NCI-H82 (cell line): ENCODE data around the gene RBM46.

ENCODE experiments used
- DNase-seq: peaks from one replicate; lab custom pipeline; 2025; lab: John Stamatoyannopoulos, UW

RBM46 gene

DNA sequence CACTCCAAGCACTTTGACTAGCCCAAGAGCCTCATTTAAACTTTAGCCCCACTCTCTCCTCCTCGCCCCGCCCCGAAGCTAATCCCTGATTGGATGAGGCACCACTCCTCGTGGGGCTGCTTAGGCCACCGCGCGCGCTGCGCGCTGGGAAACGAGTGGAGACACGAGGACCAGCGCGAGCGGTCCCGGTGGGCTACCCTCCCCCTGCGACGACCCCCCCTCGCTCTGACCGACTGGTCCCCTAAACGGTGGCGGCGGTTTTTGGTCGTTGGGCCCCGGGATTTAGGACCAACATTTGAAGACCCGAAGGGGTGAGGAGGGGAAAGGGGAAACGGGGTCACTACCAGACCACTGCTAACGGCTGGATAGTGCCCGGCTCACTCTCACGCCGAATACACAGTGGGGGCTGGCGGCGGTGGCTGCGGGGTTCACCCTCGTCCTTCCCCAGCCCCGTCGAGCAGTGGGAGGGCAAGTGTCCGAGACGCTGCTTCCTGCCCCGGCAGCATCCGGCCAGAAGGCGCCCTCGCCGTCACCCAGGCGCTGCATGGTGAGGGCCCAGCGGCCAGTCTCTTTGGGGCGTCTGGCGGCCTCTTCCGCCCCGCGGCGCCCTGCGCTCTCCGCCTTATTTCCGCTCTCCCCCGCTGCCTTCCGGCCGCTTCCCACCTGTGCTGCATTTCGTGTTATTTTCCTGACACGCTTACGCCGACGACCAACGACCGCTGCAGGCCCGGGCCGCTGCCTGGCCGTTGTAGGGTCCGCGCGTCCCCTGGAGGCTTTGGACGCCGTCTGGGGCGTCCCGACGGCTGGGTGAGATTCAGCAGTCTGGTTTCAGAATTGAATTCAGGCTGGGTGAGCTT is at the start of gene RBM46:
Gene RBM46, plus strand, starts transcription at position 147 of the 857 bp plus-strand sequence. CDS start 15,481 bp downstream, outside the sequence.
- no peak for DNase-seq

DNA sequence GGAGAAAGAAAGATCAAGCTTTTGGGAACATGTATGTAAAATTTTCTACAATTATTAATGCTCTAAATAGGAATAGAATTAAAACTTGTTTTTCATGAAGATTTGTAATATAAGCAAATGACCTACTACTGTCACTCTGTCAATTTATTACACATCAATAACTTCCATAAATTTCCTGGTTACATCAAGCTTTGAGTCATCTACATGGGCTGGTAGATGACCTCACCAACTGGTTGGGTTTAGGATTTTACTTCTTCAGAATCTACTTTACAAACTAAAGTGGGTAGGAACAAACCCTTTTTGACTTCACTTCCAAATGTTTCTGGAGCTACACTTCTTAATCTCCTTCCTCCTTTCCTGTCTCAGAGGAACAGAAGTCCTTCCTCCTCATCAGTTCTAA is 49.3 kb upstream of the RBM46 start:
- DNase-seq: no peak

- no peak for DNase-seq
These were observed 48.4 kb upstream of the RBM46 start for GRCh38 chr4:154732669-154733068.

DNA sequence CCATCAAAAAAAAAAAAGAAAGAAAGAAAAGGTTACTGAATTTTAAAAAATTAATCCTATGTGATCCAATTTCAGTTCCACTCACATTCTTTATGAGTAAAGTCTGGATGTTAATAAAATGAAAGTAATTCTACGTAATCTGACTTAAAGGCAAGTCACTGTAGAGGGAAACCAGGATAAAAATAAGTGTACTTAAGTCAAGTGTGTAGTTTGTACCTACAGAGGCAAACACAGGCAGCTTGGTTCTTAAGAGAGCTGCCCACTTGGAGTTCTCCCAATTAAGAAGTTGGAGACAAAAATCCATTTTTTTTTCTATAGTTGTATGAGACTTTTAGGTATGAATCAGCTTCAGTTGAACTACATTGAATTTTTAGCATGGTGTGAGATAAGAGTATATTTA is 44.3 kb upstream of the RBM46 start:
- no peak for DNase-seq

GRCh38 chr4:154738426-154738825 is 42.6 kb upstream of the RBM46 start:
- no peak for DNase-seq

DNA sequence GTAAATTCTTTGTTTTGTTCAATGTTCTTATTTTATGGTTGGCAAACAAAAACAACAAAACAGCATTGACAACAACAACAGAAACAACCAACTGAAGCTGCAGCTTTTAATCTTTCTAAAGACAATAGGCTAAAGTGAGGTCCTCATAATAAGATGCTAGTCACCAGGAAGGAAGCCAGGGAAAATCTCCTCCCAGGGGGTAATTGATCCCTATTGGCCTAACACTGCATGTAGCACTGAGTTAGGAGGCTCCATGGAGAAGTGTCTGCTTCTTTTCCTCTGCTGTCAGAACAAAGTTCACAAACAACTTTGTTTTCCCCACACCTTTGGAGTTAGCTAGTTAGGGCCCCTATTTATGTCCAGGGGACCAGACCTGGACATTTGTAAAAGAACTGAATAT is 42.0 kb upstream of the RBM46 start:
- DNase-seq: no peak

- DNase-seq: no peak
These were observed 40.6 kb upstream of the RBM46 start for GRCh38 chr4:154740462-154740861.

DNA sequence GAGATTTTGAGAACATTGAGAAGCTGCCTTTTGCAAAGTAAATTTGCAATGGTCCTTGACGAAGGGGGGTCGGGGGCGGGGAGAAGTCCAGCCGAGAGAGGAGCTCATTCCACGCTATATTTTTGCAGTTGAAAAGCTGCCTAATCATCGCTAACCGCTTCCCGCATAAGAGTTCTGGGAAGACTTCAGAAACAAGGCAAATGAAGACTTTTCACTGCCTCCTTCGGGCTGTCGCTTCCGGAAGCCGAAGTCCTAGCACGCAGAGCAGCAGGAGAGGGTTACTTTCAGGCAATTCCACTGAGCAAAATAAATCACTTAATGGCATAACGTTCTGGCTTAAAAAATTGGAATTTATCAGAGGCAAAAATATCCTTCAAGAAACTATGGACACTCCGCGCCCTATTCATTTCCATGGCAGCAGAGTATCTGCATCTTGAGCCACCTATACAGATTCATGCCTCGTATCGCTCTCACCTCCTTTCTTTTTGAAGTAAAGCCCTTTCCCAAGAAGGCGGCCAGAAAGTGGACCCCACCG is 39.9 kb upstream of the RBM46 start:
- no peak for DNase-seq

DNA sequence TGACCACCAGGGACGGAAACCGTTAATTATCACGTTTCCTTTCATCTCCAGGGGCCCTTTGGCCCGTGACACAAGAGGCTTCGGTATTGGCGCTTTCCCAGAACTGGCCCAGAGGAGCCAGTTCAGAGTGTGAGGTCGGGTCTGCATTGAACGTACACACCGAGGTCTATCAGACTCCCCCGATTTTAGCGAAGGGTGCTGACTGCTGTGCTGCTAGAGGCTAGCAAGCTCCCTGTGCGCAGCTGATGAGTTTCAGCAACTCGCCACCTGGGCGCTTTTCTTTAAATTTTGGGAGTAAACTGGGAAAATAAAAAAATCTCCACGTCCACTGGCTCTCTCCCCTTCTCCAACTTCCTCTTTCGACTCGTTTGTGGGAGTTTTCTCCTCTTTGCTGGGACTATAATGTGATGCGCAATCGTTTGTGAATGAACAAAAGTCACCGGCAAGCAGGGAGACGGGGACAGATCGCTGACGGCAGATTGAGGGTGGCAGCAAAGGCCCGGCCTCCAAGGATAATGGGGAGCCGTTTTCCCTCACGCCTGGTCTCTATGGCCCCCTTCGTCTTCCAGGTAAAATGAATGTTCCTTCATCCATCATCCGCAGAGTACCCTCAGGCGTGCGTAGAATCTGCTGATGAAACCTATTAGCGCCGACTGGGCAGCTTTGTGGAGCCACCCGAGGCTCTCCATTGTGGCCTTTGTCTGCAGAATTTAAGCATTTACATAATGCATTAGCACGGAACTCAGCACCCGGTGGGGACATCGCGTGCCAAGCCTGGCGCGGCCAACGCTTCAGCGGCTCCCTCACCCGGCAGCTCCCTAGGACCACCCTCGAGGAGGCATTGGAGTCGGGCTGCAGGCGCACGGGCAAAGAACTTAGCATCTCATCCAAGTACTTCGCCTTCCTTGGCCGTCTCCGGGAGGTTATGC is 38.9 kb upstream of the RBM46 start:
- no peak for DNase-seq

DNA sequence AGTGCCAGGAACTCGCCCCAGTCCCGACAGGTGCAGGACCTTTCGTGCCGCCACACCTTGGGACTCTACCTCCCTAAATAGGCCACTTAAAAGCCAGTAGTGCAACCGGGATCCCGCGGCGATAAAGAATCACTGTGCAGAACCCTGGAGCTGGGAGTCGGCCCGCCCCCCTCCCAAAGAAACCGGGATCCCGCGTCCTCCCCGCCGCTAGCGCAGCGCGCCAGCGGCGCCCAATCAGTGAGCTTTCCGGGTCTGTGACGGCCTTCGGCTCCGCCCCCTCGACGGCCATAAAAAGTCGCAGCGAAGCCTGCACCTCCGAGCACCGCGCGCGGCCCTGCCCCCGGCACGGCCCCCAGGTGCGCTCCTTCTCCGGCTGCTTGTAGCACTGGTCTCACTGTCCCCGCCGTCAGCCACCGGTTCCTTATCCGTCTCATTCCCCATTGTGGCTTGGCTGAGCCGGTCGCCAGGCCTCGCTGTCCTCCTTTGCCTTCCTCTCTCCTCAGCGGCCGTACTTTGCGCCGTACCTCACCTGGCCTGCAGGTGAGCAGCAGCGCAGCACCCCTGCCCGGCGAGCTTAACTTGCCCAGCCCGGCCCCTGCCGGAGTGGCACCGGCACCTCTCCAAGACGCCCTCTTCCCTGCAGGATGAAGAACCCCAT is 37.3 kb upstream of the RBM46 start, which contains the start of gene LRAT:
Gene LRAT, plus strand, starts transcription at position 318 of the 658 bp plus-strand sequence. Its CDS starts 327 bp downstream, at position 645.
- DNase-seq: peak; percentile 49

DNA sequence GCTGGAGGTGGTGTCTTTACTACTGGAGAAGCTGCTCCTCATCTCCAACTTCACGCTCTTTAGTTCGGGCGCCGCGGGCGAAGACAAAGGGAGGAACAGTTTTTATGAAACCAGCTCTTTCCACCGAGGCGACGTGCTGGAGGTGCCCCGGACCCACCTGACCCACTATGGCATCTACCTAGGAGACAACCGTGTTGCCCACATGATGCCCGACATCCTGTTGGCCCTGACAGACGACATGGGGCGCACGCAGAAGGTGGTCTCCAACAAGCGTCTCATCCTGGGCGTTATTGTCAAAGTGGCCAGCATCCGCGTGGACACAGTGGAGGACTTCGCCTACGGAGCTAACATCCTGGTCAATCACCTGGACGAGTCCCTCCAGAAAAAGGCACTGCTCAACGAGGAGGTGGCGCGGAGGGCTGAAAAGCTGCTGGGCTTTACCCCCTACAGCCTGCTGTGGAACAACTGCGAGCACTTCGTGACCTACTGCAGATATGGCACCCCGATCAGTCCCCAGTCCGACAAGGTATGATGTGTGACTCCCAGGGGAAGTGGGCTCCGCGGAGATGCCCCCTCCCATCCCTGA is 36.6 kb upstream of the RBM46 start:
- DNase-seq: no peak

DNA sequence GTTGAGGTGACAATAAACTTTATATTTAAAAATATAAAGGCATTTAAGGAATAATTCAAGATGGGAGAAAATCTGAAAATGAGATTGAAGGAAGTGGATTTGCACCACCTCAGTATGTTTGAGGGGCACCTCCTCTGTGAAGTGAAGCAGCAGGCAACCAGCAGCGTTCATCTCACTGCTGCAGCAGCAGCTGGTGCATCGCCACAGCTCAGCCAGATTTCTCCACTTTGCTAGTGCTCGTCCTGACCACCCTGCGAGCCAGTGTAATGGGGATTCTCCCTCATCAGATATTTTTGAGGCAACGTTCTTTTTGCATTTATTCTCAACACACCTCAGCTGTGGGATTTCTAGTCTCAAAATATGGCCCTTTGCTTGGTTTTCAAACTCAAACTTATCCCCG is 23.4 kb upstream of the RBM46 start:
- DNase-seq: no peak

DNA sequence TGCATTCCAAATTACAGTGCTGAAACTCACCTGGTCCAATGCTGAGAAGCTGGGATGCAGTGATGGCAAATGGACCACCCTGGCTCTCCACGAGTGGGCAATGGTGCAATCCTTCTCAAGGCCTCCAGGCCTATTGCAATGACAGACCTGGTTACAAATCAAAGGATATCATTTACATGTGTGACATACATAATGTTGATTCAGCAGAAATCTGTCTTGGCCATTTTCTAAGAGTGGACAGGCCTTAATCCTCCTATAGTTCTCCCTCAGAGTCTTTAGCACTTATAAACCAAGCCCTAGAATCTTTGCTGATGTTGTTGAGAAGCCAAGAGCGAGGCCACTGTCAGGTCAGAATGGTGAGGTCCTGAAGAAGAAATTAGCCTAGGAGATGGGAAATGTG is 20.2 kb upstream of the RBM46 start:
- no peak for DNase-seq

- no peak for DNase-seq
These were observed 2.8 kb upstream of the RBM46 start for GRCh38 chr4:154778264-154778663.

DNA sequence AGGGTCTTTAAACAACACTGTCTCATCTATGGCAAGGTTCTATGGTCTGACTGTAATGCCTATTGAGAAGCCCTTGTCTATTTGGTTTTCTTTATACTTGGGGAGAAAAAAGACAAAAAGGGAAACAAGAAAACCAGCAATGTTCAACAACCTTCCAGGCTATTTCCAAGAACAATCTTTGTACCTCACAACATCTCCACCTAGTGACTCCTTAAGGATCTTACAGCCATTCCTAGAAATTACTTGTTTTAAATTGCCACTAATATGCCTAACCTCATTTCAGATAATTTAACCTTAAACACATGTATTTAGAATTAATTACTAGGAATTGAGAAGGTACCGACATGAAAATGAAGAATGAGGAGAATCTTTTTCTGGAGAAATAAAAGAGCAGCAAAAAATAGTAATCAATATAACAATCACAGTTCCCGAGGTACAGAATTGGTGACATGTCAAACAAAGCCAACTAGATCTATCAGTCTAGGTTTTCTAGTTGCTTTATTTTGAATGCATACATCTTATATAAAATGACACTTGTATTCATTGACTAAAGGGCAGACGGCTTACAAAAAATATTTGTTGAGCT is 1.6 kb upstream of the RBM46 start:
- peak; percentile 32 for DNase-seq

- no peak for DNase-seq
These were observed 866 bp downstream of the RBM46 start for GRCh38 chr4:154781983-154782293.

DNA sequence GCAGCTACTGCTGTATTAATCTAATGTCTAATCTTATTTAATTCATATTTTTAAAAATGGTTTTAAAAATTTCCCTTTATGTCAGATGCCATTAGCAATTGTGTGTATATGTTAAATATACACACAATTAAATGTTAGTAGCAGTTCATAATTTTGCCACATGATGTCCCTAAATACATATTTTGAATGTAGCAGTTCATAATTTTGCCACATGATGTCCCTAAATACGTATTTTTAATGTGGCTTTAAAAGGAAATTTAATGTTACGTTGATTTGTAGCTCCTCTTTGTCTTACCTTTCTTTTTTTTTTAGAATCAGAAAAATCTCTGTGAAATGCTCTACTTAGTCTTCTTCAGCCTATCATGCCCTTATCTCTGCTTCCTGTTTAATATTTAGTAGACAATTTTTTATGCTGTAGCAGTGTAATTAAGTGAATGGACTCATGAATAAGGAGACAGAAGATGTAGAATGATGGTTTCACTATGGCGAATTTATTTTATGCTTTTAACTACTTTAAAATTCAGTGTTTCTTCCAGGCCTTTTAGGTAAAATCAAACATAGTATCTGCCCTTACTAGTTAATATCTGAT is 26.1 kb downstream of the RBM46 start:
- DNase-seq: peak; percentile 32

DNA sequence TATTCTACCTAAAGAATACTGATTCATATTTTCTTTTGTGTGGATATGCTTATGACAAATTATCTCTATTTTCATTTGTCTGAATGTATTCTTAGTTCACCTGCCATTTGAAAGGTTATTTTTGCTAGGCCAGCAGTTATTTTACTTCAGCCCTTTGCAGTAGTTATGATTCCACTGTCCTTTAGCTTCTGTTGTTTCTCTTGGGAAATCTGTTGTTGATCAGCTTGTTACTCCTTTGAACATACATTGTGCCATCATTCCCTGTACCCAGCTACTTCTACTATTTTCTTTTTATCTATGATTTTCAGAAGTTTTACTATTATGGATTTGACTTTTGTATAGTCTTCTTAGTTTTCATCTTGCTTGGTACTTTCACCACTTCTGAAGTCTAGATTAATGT is 37.2 kb downstream of the RBM46 start:
- DNase-seq: no peak

DNA sequence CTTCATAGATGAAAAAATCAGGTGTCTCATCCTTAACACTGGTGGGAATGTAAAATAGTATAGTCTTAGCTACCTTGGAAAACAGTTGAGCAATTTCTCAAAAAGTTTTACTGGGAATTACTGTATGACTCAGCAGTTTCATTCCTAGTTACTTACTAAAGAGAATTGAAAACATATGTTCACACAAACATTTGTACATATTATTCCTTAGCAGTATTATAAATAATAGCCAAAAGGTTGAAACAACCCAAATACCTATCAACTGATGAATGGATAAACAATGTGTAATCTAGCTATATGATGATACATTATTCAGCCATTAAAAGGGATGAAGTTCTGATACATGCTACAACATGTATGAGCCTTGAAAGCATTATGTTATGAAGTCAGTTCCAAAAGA is 41.7 kb downstream of the RBM46 start:
- DNase-seq: no peak

GRCh38 chr4:154836030-154836429 is 55.0 kb downstream of the RBM46 start:
- DNase-seq: no peak

GRCh38 chr4:154836513-154836912 is 55.4 kb downstream of the RBM46 start:
- no peak for DNase-seq
